ENCODE data around the gene BCL2.

BCL2 gene

DNA sequence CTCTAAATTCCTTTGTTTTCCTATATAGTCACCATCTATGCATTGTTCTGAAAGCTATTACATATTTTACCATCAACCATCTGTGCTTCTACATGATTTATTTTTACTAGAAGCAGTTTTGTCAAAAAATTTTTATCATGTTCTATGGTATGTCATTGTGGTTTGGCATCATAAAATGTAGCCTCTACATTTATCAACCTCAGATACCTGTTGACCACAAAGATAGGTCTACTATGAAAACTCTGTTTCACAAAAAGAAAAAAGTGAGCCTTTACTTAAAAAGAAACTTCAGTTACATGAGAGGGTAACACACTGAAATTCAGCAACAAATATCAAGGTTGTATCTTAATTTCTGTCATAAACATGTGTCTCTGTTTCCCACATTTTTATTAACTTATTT, 3.7 kb downstream of the BCL2 start:
- no peak overlapping the region for H3K4me3 ChIP-seq (ENCODE audit: low read depth, low read length)
- DNase-seq (ENCODE audit: low read depth): no peak
- TF ChIP-seq, protein P1, sequence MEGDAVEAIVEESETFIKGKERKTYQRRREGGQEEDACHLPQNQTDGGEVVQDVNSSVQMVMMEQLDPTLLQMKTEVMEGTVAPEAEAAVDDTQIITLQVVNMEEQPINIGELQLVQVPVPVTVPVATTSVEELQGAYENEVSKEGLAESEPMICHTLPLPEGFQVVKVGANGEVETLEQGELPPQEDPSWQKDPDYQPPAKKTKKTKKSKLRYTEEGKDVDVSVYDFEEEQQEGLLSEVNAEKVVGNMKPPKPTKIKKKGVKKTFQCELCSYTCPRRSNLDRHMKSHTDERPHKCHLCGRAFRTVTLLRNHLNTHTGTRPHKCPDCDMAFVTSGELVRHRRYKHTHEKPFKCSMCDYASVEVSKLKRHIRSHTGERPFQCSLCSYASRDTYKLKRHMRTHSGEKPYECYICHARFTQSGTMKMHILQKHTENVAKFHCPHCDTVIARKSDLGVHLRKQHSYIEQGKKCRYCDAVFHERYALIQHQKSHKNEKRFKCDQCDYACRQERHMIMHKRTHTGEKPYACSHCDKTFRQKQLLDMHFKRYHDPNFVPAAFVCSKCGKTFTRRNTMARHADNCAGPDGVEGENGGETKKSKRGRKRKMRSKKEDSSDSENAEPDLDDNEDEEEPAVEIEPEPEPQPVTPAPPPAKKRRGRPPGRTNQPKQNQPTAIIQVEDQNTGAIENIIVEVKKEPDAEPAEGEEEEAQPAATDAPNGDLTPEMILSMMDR (IDR thresholded peaks at IDR 0.05; ENCODE audit: low read depth, low read length, missing control alignments): no peak
- in situ Hi-C loops (cut with HindIII; ENCODE audit: low sequenced_read_pairs): no loop called here

DNA sequence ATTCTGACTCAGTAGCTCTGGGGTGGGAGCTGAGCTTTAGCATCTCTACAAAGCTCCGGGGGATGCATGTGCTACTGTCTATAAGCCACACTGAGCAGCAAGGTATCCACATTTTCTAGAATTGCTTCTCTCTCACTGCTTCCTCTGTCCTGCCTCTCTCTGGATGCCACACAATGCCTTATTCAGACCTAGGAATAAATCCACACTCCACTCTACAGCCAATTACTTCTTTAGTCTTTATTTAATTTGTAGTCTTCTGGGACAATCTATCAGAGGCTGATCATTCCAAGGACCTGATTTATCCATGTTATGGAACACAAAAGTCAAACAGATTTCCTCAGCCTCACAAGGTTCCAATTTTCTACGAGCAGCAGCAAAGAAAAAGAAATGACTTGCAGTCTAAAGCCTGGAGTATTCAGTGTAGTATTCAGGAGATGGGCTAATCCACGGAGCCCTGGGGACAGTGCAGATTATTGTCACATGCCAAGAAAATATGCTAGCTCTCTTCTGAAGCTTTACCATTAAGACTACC, 4.4 kb downstream of the BCL2 start:
- DNase-seq (ENCODE audit: low read depth): no peak
- H3K4me3 ChIP-seq (ENCODE audit: low read depth, low read length): no peak overlapping the region
- in situ Hi-C loops (cut with HindIII; ENCODE audit: low sequenced_read_pairs): no loop called here
- TF ChIP-seq, protein P1 (IDR thresholded peaks at IDR 0.05; ENCODE audit: low read depth, low read length, missing control alignments): no peak

DNA sequence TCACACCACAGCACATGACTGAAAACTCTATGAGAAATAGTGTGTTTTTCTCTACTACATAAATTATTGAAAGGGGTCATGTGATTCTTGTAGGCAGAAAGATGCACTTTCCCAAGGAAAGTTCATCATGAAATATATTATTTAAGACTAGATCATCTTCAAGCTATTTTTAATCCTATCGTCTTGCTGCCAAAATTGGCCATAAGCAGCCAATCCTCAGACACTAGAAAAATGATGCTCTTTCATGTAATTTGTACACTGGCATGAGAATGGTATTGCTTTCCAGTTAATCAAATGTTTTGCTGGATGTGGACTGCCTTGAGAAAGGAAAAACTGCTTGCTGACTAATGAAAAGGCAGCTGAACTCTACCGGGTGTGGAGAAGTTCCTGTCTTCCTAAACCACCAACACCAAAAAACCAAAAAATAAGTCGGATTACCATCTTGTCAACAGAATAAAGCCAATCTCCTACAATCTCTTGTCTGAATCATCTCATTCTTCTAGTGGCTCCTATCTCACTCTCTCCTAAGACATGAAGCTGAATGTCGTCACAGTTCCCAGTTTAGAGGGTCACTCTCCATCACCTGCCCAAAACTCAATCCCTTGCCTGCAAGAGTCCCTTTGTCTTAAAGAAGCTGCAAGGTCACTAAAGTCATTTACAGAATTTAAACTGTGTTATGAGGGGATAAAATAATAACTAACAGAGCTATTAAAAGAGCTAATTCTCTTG, 5.3 kb downstream of the BCL2 start:
- in situ Hi-C loops (cut with HindIII; ENCODE audit: low sequenced_read_pairs): no loop called here
- DNase-seq (ENCODE audit: low read depth): no peak
- no peak overlapping the region for H3K4me3 ChIP-seq (ENCODE audit: low read depth, low read length)
- TF ChIP-seq, protein P1 (IDR thresholded peaks at IDR 0.05; ENCODE audit: low read depth, low read length, missing control alignments): no peak

DNA sequence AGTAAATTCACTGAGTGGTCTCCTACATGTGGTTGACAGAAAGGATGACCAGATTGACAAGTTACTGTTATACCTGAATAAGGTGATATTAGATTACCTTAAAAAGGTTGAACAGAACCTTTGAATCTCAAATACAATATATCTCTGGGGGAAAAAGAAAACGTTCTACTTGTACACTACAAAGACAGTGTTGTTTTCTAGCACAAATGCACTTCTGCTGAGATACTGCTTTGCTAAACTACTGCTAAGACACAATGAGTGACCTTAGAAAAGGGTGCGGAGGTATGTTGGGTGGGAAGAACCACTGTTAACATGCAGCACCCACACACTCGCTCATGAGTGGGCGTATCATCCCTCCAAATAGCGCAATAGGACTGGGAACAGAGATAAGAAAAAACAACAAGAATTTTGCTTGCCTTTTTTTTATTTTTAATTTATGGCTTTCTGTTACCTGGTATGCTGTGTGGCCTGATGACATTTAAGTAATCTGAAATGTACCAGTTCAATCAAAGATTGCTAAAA, 6.1 kb downstream of the BCL2 start:
- TF ChIP-seq, protein P1 (IDR thresholded peaks at IDR 0.05; ENCODE audit: low read depth, low read length, missing control alignments): no peak
- H3K4me3 ChIP-seq (ENCODE audit: low read depth, low read length): no peak overlapping the region
- DNase-seq (ENCODE audit: low read depth): no peak
- in situ Hi-C loops (cut with HindIII; ENCODE audit: low sequenced_read_pairs): no loop called here

DNA sequence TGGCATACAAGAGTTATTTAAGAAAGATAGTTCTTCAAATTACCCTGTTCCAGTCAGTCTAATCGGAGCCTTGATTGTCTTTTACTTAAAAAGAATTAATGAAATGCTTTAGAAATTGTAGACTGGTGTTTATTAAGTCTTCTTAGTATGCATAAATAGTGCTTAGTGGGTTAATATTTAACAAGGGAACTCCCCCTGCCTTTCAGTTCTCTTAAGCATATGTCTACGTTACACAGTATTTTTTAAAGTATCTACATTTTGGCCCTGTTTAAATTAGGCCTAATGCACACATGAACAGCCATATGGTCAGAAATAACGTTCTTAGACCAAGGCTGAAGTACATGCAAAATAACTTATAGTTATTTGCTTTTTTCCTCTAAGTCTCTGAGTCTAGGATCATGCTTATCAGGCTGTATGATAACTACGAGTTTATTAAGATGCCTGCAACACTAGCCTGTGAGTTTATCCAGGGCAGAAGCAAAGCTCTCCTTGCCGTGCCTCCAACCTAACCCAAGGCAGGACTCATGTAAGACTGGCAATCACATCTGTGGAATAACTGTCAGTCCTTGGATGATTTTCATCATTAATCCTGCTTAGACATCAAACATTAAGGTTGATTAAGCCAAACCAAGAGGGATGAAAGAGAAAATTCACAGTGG, 6.7 kb downstream of the BCL2 start:
- DNase-seq (ENCODE audit: low read depth): no peak
- H3K4me3 ChIP-seq (ENCODE audit: low read depth, low read length): no peak overlapping the region
- in situ Hi-C loops (cut with HindIII; ENCODE audit: low sequenced_read_pairs): no loop called here
- TF ChIP-seq, protein P1 (IDR thresholded peaks at IDR 0.05; ENCODE audit: low read depth, low read length, missing control alignments): no peak

DNA sequence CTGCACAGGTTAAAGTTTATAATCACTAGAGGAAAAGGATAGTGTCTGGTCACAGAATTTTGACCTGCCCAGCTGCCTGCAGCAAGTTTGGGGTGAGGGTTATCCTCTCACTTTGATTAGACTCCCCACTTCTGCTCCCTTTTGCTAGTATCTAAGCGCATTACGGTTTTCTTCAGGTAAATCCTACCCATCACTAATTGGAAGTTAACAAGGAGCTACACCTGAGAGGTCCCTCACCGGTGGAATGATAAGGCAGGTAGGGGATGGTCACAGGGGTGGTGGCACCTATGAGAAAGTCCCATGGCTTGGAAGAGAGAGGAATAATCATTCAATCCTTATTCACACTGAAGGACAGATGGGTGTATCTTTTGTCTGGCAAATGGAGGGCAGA, 7.6 kb downstream of the BCL2 start:
- in situ Hi-C loops (cut with HindIII; ENCODE audit: low sequenced_read_pairs): no loop called here
- TF ChIP-seq, protein P1 (IDR thresholded peaks at IDR 0.05; ENCODE audit: low read depth, low read length, missing control alignments): no peak
- H3K4me3 ChIP-seq (ENCODE audit: low read depth, low read length): no peak overlapping the region
- no peak for DNase-seq (ENCODE audit: low read depth)

All from astrocyte of the cerebellum (primary cell).